Gastrocnemius medialis (tissue), 4 donors: ENCODE data around the gene INAFM2.

Experiments used
- POLR2A ChIP-seq, 2 donors: fragments of 450-650 bp; IDR thresholded peaks; one replicate each; pipeline ENCODE4 v1.6.1; 2017; ENCODE audit warnings: antibody characterized with exemption in 2 of 2, mild to moderate bottlenecking in 2 of 2, moderate library complexity in 2 of 2
- TF ChIP-seq, protein P1 (sequence below), 5 experiments: fragments of 450-650 bp in 3 of 5; fragments of 200-600 bp in 2 of 5; sonication (generic) in 2 of 5; IDR thresholded peaks in 4 of 5; conservative IDR thresholded peaks in 1 of 5; 1 replicate in 4 of 5; 2 replicates in 1 of 5; pipeline ENCODE4 v1.5.1; 2016 to 2019; ENCODE audit warnings: antibody characterized with exemption in 5 of 5, mild to moderate bottlenecking in 3 of 5, moderate library complexity in 3 of 5

- TF ChIP-seq, protein P1, sequence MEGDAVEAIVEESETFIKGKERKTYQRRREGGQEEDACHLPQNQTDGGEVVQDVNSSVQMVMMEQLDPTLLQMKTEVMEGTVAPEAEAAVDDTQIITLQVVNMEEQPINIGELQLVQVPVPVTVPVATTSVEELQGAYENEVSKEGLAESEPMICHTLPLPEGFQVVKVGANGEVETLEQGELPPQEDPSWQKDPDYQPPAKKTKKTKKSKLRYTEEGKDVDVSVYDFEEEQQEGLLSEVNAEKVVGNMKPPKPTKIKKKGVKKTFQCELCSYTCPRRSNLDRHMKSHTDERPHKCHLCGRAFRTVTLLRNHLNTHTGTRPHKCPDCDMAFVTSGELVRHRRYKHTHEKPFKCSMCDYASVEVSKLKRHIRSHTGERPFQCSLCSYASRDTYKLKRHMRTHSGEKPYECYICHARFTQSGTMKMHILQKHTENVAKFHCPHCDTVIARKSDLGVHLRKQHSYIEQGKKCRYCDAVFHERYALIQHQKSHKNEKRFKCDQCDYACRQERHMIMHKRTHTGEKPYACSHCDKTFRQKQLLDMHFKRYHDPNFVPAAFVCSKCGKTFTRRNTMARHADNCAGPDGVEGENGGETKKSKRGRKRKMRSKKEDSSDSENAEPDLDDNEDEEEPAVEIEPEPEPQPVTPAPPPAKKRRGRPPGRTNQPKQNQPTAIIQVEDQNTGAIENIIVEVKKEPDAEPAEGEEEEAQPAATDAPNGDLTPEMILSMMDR (IDR thresholded peaks at IDR 0.05 in 4 of 5, conservative IDR thresholded peaks at IDR 0.05 in 1 of 5) = no peak
- TF ChIP-seq POLR2A (IDR thresholded peaks at IDR 0.05) = no peak
These were observed 45.5 kb upstream of the INAFM2 start for GRCh38 chr15:40278026-40278425.
